ENCODE data around the gene RPS8.
"Not testable (repeated sequence)": the region's sequence is repeated elsewhere in the genome, so short reads cannot be mapped to it uniquely, and the experiment has no call there.

RPS8 gene

GRCh38 chr1:44822981-44823451 is 47.7 kb downstream of the RPS8 start:
- no peak for DNase-seq
- H3K79me2 ChIP-seq (ENCODE audit: low read length), result no peaks in the 10 kb centered on the region
- no peak overlapping the region for H3K27ac ChIP-seq (ENCODE audit: low read length)
- H3K9me3 ChIP-seq (replicated peaks; ENCODE audit: insufficient read depth, low read length), result no peaks in the 10 kb centered on the region
- no peak overlapping the region for H3K9ac ChIP-seq (ENCODE audit: low read length)
- no peaks in the 10 kb centered on the region for H3K36me3 ChIP-seq (replicated peaks; ENCODE audit: insufficient read depth, low read length)
- H3K27me3 ChIP-seq (replicated peaks; ENCODE audit: insufficient read depth, low read length), result no peaks in the 10 kb centered on the region
- no peak for TF ChIP-seq EZH2phosphoT487 (IDR thresholded peaks at IDR 0.05; ENCODE audit: low read length)
- TF ChIP-seq, protein P1, sequence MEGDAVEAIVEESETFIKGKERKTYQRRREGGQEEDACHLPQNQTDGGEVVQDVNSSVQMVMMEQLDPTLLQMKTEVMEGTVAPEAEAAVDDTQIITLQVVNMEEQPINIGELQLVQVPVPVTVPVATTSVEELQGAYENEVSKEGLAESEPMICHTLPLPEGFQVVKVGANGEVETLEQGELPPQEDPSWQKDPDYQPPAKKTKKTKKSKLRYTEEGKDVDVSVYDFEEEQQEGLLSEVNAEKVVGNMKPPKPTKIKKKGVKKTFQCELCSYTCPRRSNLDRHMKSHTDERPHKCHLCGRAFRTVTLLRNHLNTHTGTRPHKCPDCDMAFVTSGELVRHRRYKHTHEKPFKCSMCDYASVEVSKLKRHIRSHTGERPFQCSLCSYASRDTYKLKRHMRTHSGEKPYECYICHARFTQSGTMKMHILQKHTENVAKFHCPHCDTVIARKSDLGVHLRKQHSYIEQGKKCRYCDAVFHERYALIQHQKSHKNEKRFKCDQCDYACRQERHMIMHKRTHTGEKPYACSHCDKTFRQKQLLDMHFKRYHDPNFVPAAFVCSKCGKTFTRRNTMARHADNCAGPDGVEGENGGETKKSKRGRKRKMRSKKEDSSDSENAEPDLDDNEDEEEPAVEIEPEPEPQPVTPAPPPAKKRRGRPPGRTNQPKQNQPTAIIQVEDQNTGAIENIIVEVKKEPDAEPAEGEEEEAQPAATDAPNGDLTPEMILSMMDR (IDR thresholded peaks at IDR 0.05; ENCODE audit: low read length), result no peak
- no peak for TF ChIP-seq EZH2 (optimal IDR thresholded peaks at IDR 0.05; ENCODE audit: low read depth, low read length)
- H3K4me2 ChIP-seq (ENCODE audit: low read depth, low read length), result no peak overlapping the region
- H3F3A ChIP-seq (ENCODE audit: insufficient read depth, low read length), result peaks cover 11% of the 10 kb centered on the region
- no peaks in the 10 kb centered on the region for H4K20me1 ChIP-seq (ENCODE audit: insufficient read depth, low read length)
- H3K4me3 ChIP-seq (ENCODE audit: low read length), result no peak overlapping the region
- H3K4me1 ChIP-seq (ENCODE audit: low read length), result no peaks in the 10 kb centered on the region
- no peaks in the 10 kb centered on the region for H3K9me2 ChIP-seq (replicated peaks; ENCODE audit: insufficient read depth, low read length)
- H2AFZ ChIP-seq (ENCODE audit: low read length), result no peak overlapping the region

DNA sequence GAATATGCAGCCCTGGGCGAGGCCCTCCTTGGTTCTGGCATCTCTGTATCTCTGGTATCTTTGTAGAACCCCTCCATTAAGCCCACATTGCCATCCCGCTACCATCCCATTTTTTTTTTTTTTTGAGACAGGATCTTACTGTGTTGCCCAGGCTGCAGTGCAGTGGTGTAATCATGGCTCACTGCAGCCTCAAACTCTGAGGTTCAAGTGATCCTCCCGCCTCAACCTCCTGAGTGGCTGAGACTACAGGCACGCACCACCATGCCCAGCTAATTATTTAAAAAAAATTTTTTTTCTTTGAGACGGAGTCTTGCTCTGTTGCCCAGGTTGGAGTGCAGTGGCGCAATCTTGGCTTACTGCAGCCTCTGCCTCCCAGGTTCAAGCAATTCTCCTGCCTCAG is 49.1 kb downstream of the RPS8 start:
- not testable (repeated sequence) for H2AFZ ChIP-seq (ENCODE audit: low read length); H3K27me3 ChIP-seq (replicated peaks; ENCODE audit: insufficient read depth, low read length); H3K9me3 ChIP-seq (replicated peaks; ENCODE audit: insufficient read depth, low read length); H3F3A ChIP-seq (ENCODE audit: insufficient read depth, low read length); DNase-seq; H3K79me2 ChIP-seq (ENCODE audit: low read length); H3K4me2 ChIP-seq (ENCODE audit: low read depth, low read length); H3K9ac ChIP-seq (ENCODE audit: low read length); H3K27ac ChIP-seq (ENCODE audit: low read length); H3K4me3 ChIP-seq (ENCODE audit: low read length); H3K36me3 ChIP-seq (replicated peaks; ENCODE audit: insufficient read depth, low read length); H4K20me1 ChIP-seq (ENCODE audit: insufficient read depth, low read length); H3K9me2 ChIP-seq (replicated peaks; ENCODE audit: insufficient read depth, low read length); H3K4me1 ChIP-seq (ENCODE audit: low read length)

GRCh38 chr1:44826375-44827196 is 51.2 kb downstream of the RPS8 start:
- H3K4me1 ChIP-seq (ENCODE audit: low read length), result no peaks in the 10 kb centered on the region
- no peaks in the 10 kb centered on the region for H3K9me2 ChIP-seq (replicated peaks; ENCODE audit: insufficient read depth, low read length)
- no peaks in the 10 kb centered on the region for H3K36me3 ChIP-seq (replicated peaks; ENCODE audit: insufficient read depth, low read length)
- no peak overlapping the region for H3K27ac ChIP-seq (ENCODE audit: low read length)
- H3K4me3 ChIP-seq (ENCODE audit: low read length), result no peak overlapping the region
- H4K20me1 ChIP-seq (ENCODE audit: insufficient read depth, low read length), result no peaks in the 10 kb centered on the region
- H3F3A ChIP-seq (ENCODE audit: insufficient read depth, low read length), result no peaks in the 10 kb centered on the region
- DNase-seq, result no peak
- no peaks in the 10 kb centered on the region for H3K79me2 ChIP-seq (ENCODE audit: low read length)
- H3K9me3 ChIP-seq (replicated peaks; ENCODE audit: insufficient read depth, low read length), result no peaks in the 10 kb centered on the region
- H3K27me3 ChIP-seq (replicated peaks; ENCODE audit: insufficient read depth, low read length), result no peaks in the 10 kb centered on the region
- TF ChIP-seq, protein P1 (IDR thresholded peaks at IDR 0.05; ENCODE audit: low read length), result no peak
- TF ChIP-seq EZH2phosphoT487 (IDR thresholded peaks at IDR 0.05; ENCODE audit: low read length) (no peak), EZH2 (optimal IDR thresholded peaks at IDR 0.05; ENCODE audit: low read depth, low read length) (no peak)
- no peak overlapping the region for H3K4me2 ChIP-seq (ENCODE audit: low read depth, low read length)
- no peak overlapping the region for H3K9ac ChIP-seq (ENCODE audit: low read length)
- no peak overlapping the region for H2AFZ ChIP-seq (ENCODE audit: low read length)

Data from MM.1S (cell line).